Lung (tissue), 12 donors: ENCODE measurements around the gene CDH23. TPM values are rescaled to one million over a fixed set of nuclear protein-coding genes. Genes with fewer than 3 reads are reported as not detected.

ENCODE experiments used
- ATAC-seq: fragments of 200-7000 bp; cut with Tn5 transposase; one replicate; pipeline ENCODE4 v1.9.1; 2020; ENCODE audit warnings: moderate number of reproducible peaks; ENCODE audit not compliant: insufficient read depth, low FRiP score
- DNase-seq, 3 donors: peaks; one replicate each; pipeline ENCODE4 v3.0.0-alpha.2; 2013 to 2017
- H3K27ac ChIP-seq, 2 donors: one replicate each; pipeline ENCODE4 v1.5.1; 2013; ENCODE audit warnings: mild to moderate bottlenecking in 2 of 2, moderate library complexity in 2 of 2, control low read depth in 1 of 2, inconsistent platforms in 1 of 2, low read depth in 1 of 2, low read length in 1 of 2
- H3K27me3 ChIP-seq, 3 donors: one replicate each; pipeline ENCODE4 v1.5.1; 2013; ENCODE audit warnings: low read length in 2 of 3; ENCODE audit not compliant: control insufficient read depth in 3 of 3, insufficient read depth in 3 of 3
- H3K36me3 ChIP-seq, 4 donors: one replicate each; pipeline ENCODE4 v1.5.1; 2013; ENCODE audit warnings: low read length in 4 of 4, mild to moderate bottlenecking in 1 of 4, moderate library complexity in 1 of 4; ENCODE audit not compliant: control insufficient read depth in 4 of 4, insufficient read depth in 4 of 4
- H3K4me1 ChIP-seq, 5 donors: one replicate each; pipeline ENCODE4 v1.5.1; 2013; ENCODE audit warnings: low read length in 5 of 5, mild to moderate bottlenecking in 2 of 5, moderate library complexity in 1 of 5; ENCODE audit not compliant: control insufficient read depth in 5 of 5, insufficient read depth in 5 of 5
- H3K4me3 ChIP-seq: one replicate; pipeline ENCODE4 v1.5.1; 2013; ENCODE audit warnings: mild to moderate bottlenecking, control low read depth, moderate library complexity
- H3K9ac ChIP-seq, 2 donors: one replicate each; pipeline ENCODE4 v1.5.1; 2013; ENCODE audit warnings: low read length in 2 of 2, control low read depth in 1 of 2; ENCODE audit not compliant: insufficient read depth in 1 of 2
- H3K9me3 ChIP-seq, 4 donors: one replicate each; pipeline ENCODE4 v1.5.1; 2013; ENCODE audit warnings: low read length in 3 of 4, mild to moderate bottlenecking in 1 of 4, moderate library complexity in 1 of 4; ENCODE audit not compliant: control insufficient read depth in 4 of 4, insufficient read depth in 3 of 4
- whole genome bisulfite sequencing, 2 donors: extraction: QIAGEN DNeasy Blood & Tissue Kit; methylation state at CpG; one replicate each; pipeline ENCODE4 v1.1.7; 2013; 5-methylcytosine and 5-hydroxymethylcytosine counted together
- polyA plus RNA-seq, 2 donors: library from polyadenylated mRNA; stranded (reverse); fragments of 200-250 nt; gene quantifications; one replicate each; pipeline ENCODE4 v1.2.1, GENCODE V29; 2013
- total RNA-seq, 2 donors: library from RNA; depleted of rRNA in 1 of 2; stranded (reverse); fragments of >200 nt in 1 of 2; gene quantifications; one replicate each; pipeline ENCODE4 v1.2.1, GENCODE V29; 2014 to 2021
- TF ChIP-seq, protein P1 (sequence below): IDR thresholded peaks from 2 replicates; pipeline ENCODE4 v1.5.1; 2012; ENCODE audit warnings: mild to moderate bottlenecking; ENCODE audit errors: control extremely low read depth, extremely low read depth
- donor health status: control.
- donor health status: control.
- donor health status: Bipolar disorder and iron deficiency.
- donor health status: healthy.
- donor health status: DM: yes; HTN: yes; CAD: no.

Gene CDH23
- total and polyA plus RNA-seq, 4 donors: 4.5 to 29.5 (median 6.0) TPM

DNA sequence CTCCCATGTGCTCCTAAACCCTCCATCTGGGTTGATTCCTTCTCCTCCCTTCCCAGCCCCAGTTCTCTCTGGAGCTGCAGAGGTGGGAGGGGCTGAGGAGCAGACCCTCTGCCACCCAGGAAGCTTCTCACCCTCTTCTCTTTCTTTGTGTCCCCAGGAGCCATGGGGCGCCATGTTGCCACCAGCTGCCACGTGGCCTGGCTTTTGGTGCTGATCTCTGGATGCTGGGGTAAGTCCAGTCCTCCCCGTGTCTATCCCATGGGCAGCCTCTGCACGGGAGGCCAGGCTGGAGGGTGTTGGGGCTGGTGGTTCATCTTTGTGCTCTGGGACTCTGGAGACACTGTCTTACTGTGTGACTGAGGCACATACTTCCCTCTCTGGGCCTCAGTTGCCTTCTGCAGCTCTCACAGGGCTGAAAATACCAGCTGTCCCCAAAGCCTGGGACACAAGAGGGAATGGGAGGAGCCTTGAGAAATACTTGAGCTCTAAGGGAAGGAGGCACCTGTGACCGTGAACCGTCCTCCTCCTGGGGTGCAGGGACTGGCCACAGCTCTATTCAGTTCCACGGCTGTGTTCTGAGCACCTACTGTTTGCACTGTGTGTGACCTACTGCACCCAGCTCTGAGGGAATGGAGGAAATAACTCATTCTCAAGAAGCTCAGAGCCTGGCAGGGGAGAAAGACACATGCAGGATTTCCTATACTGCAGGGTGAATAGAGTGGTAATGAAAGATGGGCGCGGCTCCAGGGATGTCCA lies 43.1 kb downstream of the CDH23 start:
- H3K4me1 ChIP-seq: peaks cover 0 to 31% (median 10%) of the 10 kb centered on the region in 5 donors
- H3K36me3 ChIP-seq: no peaks in the 10 kb centered on the region
- 79 to 89% methylated on average over 9 of the region's 9 CpGs for WGBS, 2 donors
- H3K4me3 ChIP-seq: no peak overlapping the region
- DNase-seq (no peak), ATAC-seq (no peak)
- TF ChIP-seq, protein P1, sequence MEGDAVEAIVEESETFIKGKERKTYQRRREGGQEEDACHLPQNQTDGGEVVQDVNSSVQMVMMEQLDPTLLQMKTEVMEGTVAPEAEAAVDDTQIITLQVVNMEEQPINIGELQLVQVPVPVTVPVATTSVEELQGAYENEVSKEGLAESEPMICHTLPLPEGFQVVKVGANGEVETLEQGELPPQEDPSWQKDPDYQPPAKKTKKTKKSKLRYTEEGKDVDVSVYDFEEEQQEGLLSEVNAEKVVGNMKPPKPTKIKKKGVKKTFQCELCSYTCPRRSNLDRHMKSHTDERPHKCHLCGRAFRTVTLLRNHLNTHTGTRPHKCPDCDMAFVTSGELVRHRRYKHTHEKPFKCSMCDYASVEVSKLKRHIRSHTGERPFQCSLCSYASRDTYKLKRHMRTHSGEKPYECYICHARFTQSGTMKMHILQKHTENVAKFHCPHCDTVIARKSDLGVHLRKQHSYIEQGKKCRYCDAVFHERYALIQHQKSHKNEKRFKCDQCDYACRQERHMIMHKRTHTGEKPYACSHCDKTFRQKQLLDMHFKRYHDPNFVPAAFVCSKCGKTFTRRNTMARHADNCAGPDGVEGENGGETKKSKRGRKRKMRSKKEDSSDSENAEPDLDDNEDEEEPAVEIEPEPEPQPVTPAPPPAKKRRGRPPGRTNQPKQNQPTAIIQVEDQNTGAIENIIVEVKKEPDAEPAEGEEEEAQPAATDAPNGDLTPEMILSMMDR: no peak
- H3K27ac ChIP-seq: no peak overlapping the region
- no peaks in the 10 kb centered on the region for H3K9me3 ChIP-seq
- H3K27me3 ChIP-seq: no peaks in the 10 kb centered on the region
- H3K9ac ChIP-seq: no peak overlapping the region

DNA sequence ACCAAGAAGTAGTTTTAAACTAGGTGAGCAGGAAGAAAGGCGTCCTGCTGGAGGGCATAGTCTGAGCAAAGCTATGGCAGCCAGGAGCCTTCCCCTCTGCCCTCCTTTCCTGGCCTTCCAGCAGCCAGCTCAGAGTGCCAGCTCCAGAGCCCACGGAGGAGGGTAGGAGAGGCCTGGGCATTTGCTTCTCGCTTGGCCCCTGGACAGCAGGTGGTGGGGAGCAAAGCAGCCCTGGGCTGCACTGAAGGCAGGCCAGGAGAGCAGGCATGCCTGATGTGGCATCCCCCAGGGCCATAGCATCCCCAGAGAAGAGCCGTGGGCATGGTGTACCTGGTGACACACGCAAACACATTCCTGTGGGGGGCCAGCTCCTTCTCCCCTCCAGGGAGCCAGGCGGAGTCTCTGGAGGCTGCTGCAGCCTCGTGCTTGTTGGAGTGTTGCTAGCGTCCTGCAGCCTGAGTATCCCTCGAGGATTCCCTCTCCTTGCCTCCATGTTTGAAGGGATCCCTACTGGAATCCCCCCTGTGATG lies 43.9 kb downstream of the CDH23 start:
- Histone ChIP-seq H3K9me3 (no peaks in the 10 kb centered on the region), H3K4me3 (no peak overlapping the region), H3K9ac (no peak overlapping the region), H3K4me1 (peaks cover 0 to 27% (median 7%) of the 10 kb centered on the region in 5 donors), H3K27me3 (no peaks in the 10 kb centered on the region), H3K27ac (no peak overlapping the region), H3K36me3 (no peaks in the 10 kb centered on the region)
- TF ChIP-seq, protein P1: no peak
- no peak for ATAC-seq
- no peak for DNase-seq
- 78 to 88% methylated on average over 9 of the region's 9 CpGs for WGBS, 2 donors

DNA sequence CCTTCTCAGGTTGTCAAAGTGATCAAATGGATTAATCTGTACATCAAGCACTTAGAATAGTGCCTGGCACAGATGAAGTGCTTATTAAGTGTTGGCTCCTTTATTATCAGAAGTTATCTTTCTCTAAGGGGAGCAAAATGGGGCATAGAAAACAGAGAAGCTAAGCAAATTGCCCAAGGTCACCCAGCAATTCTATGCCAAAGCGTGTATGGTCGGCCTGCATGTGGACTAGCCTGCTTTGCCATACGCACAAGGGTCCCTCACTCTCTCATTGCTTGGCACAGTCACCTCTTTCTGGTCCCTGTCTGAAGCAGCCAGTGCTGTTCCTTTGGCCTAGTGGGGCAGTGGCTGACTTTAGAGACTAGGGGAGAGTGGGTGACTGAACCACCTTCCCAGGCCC lies 45.3 kb downstream of the CDH23 start:
- Histone ChIP-seq H3K27ac (no peak overlapping the region), H3K4me3 (no peak overlapping the region), H3K9ac (no peak overlapping the region), H3K9me3 (no peaks in the 10 kb centered on the region), H3K4me1 (peaks cover 0 to 12% (median 0%) of the 10 kb centered on the region in 5 donors), H3K36me3 (no peaks in the 10 kb centered on the region), H3K27me3 (no peaks in the 10 kb centered on the region)
- TF ChIP-seq, protein P1: no peak
- whole genome bisulfite sequencing, 2 donors: 97 to 98% methylated on average over 3 of the region's 3 CpGs
- no peak for DNase-seq
- ATAC-seq: no peak
